ENCODE measurements around the gene FOXR1.

DNA sequence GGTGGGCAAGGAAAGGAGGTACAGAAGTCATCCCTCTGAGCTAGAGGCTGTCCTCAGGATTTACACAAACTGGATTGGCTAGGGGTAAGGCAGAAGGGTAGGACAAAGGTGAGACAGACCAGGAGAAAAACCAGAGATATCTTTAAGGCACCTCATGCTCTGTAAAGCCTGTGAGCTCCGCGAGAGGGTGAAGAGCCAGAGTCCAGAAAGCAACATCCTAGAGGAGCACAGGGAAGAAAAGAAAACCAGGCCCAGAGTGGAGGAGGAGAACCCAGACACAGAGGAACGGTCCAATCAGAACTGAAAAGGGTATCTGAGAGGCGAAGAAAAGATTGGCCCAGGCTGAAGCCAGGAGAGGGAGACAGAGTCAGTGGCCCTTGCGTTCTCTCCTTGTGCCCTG, 54.0 kb downstream of the FOXR1 start:
- TF ChIP-seq POLR2A (IDR thresholded peaks at IDR 0.05) = no peak
- TF ChIP-seq, protein P1, sequence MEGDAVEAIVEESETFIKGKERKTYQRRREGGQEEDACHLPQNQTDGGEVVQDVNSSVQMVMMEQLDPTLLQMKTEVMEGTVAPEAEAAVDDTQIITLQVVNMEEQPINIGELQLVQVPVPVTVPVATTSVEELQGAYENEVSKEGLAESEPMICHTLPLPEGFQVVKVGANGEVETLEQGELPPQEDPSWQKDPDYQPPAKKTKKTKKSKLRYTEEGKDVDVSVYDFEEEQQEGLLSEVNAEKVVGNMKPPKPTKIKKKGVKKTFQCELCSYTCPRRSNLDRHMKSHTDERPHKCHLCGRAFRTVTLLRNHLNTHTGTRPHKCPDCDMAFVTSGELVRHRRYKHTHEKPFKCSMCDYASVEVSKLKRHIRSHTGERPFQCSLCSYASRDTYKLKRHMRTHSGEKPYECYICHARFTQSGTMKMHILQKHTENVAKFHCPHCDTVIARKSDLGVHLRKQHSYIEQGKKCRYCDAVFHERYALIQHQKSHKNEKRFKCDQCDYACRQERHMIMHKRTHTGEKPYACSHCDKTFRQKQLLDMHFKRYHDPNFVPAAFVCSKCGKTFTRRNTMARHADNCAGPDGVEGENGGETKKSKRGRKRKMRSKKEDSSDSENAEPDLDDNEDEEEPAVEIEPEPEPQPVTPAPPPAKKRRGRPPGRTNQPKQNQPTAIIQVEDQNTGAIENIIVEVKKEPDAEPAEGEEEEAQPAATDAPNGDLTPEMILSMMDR (IDR thresholded peaks at IDR 0.05) = no peak
